Lower leg skin (tissue), 3 donors: ENCODE measurements around the gene NAALADL2.

ENCODE experiments used
- POLR2A ChIP-seq, 2 donors: fragments of 450-650 bp; IDR thresholded peaks; one replicate each; pipeline ENCODE4 v1.6.1; 2016 to 2017; ENCODE audit warnings: antibody characterized with exemption in 2 of 2, mild to moderate bottlenecking in 1 of 2, moderate library complexity in 1 of 2
- TF ChIP-seq, protein P1 (sequence below), 3 donors: fragments of 450-650 bp; IDR thresholded peaks; one replicate each; pipeline ENCODE4 v1.5.1; 2016; ENCODE audit warnings: antibody characterized with exemption in 3 of 3, mild to moderate bottlenecking in 3 of 3, moderate library complexity in 2 of 3

DNA sequence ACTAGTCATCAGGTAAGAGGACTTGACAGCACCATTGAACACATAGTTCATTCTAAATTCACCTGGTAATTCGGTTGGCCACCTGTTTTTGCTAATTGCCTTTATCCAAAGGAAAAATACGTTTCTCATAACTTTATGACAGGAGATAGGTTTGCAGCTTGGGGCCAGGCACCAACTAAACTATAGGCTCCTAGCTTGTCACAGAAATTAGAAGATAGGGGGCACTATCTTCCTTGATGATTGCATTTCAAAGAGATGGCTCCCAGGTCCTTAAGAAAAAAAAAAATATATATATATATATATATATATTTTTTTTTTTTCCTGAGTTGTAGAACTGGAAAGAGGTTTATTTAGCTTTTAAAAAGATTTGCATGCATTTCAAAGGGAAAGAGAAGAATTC, 563.6 kb downstream of the NAALADL2 start:
- TF ChIP-seq POLR2A (IDR thresholded peaks at IDR 0.05), result no peak
- TF ChIP-seq, protein P1, sequence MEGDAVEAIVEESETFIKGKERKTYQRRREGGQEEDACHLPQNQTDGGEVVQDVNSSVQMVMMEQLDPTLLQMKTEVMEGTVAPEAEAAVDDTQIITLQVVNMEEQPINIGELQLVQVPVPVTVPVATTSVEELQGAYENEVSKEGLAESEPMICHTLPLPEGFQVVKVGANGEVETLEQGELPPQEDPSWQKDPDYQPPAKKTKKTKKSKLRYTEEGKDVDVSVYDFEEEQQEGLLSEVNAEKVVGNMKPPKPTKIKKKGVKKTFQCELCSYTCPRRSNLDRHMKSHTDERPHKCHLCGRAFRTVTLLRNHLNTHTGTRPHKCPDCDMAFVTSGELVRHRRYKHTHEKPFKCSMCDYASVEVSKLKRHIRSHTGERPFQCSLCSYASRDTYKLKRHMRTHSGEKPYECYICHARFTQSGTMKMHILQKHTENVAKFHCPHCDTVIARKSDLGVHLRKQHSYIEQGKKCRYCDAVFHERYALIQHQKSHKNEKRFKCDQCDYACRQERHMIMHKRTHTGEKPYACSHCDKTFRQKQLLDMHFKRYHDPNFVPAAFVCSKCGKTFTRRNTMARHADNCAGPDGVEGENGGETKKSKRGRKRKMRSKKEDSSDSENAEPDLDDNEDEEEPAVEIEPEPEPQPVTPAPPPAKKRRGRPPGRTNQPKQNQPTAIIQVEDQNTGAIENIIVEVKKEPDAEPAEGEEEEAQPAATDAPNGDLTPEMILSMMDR (IDR thresholded peaks at IDR 0.05), result no peak
